Hippocampal formation (tissue), 2 donors: ENCODE measurements around the gene CD274.
"Not testable (repeated sequence)": the region's sequence is repeated elsewhere in the genome, so short reads cannot be mapped to it uniquely, and the experiment has no call there.

Experiments used
- DNase-seq, 2 donors: peaks; one replicate each; lab custom pipeline; 2025; lab: John Stamatoyannopoulos, UW

The CD274 gene

GRCh38 chr9:5438301-5439162 is 11.8 kb upstream of the CD274 start:
- DNase-seq, result no peak

- DNase-seq, result no peak
These were observed 9.9 kb upstream of the CD274 start for GRCh38 chr9:5440426-5440825.

- no peak for DNase-seq
These were observed 9.3 kb upstream of the CD274 start for GRCh38 chr9:5441043-5441442.

GRCh38 chr9:5442400-5443011 is 7.8 kb upstream of the CD274 start:
- peak; percentile 29 to 67 for DNase-seq

GRCh38 chr9:5443850-5444249 is 6.5 kb upstream of the CD274 start:
- DNase-seq, result no peak

- DNase-seq, result not testable (repeated sequence)
These were observed 5.2 kb upstream of the CD274 start for GRCh38 chr9:5445096-5445495.

GRCh38 chr9:5445886-5446285 is 4.5 kb upstream of the CD274 start:
- DNase-seq, result no peak

- no peak for DNase-seq
These were observed 3.7 kb upstream of the CD274 start for GRCh38 chr9:5446451-5447236.

GRCh38 chr9:5447337-5447736 is 3.0 kb upstream of the CD274 start:
- no peak for DNase-seq

GRCh38 chr9:5448016-5448415 is 2.3 kb upstream of the CD274 start:
- no peak for DNase-seq

- DNase-seq, result no peak
These were observed 1.6 kb upstream of the CD274 start for GRCh38 chr9:5448461-5449435.

- DNase-seq, result no peak
These were observed 602 bp upstream of the CD274 start for GRCh38 chr9:5449521-5450358.

GRCh38 chr9:5452286-5452609 is 1.9 kb downstream of the CD274 start:
- DNase-seq, result no peak

- no peak for DNase-seq
These were observed 2.7 kb downstream of the CD274 start for GRCh38 chr9:5453004-5453403.

GRCh38 chr9:5453673-5454072 is 3.3 kb downstream of the CD274 start:
- DNase-seq, result no peak

GRCh38 chr9:5455181-5455580 is 4.8 kb downstream of the CD274 start:
- DNase-seq, result no peak

- DNase-seq, result no peak
These were observed 9.0 kb downstream of the CD274 start for GRCh38 chr9:5459289-5459829.

- no peak for DNase-seq
These were observed 9.8 kb downstream of the CD274 start for GRCh38 chr9:5460157-5460556.

GRCh38 chr9:5464831-5465330 is 14.5 kb downstream of the CD274 start:
- DNase-seq, result not testable (repeated sequence)

GRCh38 chr9:5466005-5466404 is 15.7 kb downstream of the CD274 start:
- DNase-seq, result no peak
